IMR-90 (cell line): ENCODE data around the gene DENND1A. TPM values are rescaled to one million over a fixed set of nuclear protein-coding genes. Genes with fewer than 3 reads are reported as not detected.

Experiments
- ATAC-seq: fragments of 200-7000 bp; cut with Tn5 transposase; 2 replicates; pipeline ENCODE4 v1.9.1; 2020; ENCODE audit warnings: low read depth, mild to moderate bottlenecking, moderate library complexity
- BruUV-seq: library from RNA; stranded (reverse); fragments of 400-500 nt; replicated peaks from 2 replicates; lab custom pipeline; 2021; lab: Mats Ljungman, UMichigan
- CTCF ChIA-PET: fragments of 300-600 bp; formaldehyde crosslinking; extraction: SDS; loops from one replicate; lab custom pipeline; 2021; ENCODE audit warnings: antibody characterized with exemption; lab: Yijun Ruan, JAX
- POLR2A ChIA-PET: fragments of 300-600 bp; sonication (Branson Sonifier 250); formaldehyde crosslinking; loops from one replicate; lab custom pipeline; 2022; ENCODE audit warnings: antibody characterized with exemption; ENCODE audit not compliant: unreplicated experiment; lab: Charles Lee
- DNase-seq: peaks from one replicate; pipeline ENCODE4 v3.0.0; 2013
- H2AFZ ChIP-seq: replicated peaks from 2 replicates; pipeline ENCODE3; 2013; ENCODE audit warnings: low read length, mild to moderate bottlenecking; ENCODE audit not compliant: poor library complexity
- H2AK5ac ChIP-seq: 2 replicates; pipeline ENCODE4 v1.6.1; 2013; ENCODE audit warnings: low read depth, low read length, inconsistent platforms
- H2AK9ac ChIP-seq: replicated peaks from 2 replicates; pipeline ENCODE3; 2013; ENCODE audit warnings: mild to moderate bottlenecking, low read depth, low read length, moderate library complexity; ENCODE audit not compliant: poor library complexity
- H2BK120ac ChIP-seq: 2 replicates; pipeline ENCODE4 v1.6.1; 2013; ENCODE audit warnings: low read depth, low read length, inconsistent platforms
- H2BK15ac ChIP-seq: 3 replicates; pipeline ENCODE4 v1.6.1; 2013; ENCODE audit warnings: low read depth, low read length, inconsistent platforms
- H2BK20ac ChIP-seq: 2 replicates; pipeline ENCODE4 v1.6.1; 2013; ENCODE audit warnings: low read depth, mild to moderate bottlenecking, inconsistent platforms, low read length, moderate library complexity
- H2BK5ac ChIP-seq: 2 replicates; pipeline ENCODE4 v1.6.1; 2013; ENCODE audit warnings: mild to moderate bottlenecking, low read depth, low read length, inconsistent platforms; ENCODE audit not compliant: poor library complexity, severe bottlenecking
- H3K14ac ChIP-seq: replicated peaks from 2 replicates; pipeline ENCODE4 v1.6.1; 2013; ENCODE audit warnings: low read depth, low read length, inconsistent platforms
- H3K18ac ChIP-seq: 2 replicates; pipeline ENCODE4 v1.6.1; 2013; ENCODE audit warnings: low read depth, low read length, control low read depth
- H3K23ac ChIP-seq: 2 replicates; pipeline ENCODE4 v1.6.1; 2013; ENCODE audit warnings: low read depth, low read length, inconsistent platforms
- H3K27ac ChIP-seq: 2 replicates; pipeline ENCODE4 v1.5.1; 2013; ENCODE audit warnings: mild to moderate bottlenecking, control low read depth, low read length; ENCODE audit not compliant: insufficient read depth
- H3K27me3 ChIP-seq: 2 replicates; pipeline ENCODE4 v1.6.1; 2013; ENCODE audit warnings: low read length; ENCODE audit not compliant: control insufficient read depth, insufficient read depth
- H3K36me3 ChIP-seq: 2 replicates; pipeline ENCODE4 v1.6.1; 2013; ENCODE audit warnings: low read length, mixed read lengths; ENCODE audit not compliant: control insufficient read depth, insufficient read depth
- H3K4ac ChIP-seq: 2 replicates; pipeline ENCODE4 v1.6.1; 2013; ENCODE audit warnings: low read depth, low read length, inconsistent platforms
- H3K4me1 ChIP-seq: 2 replicates; pipeline ENCODE4 v1.6.1; 2013; ENCODE audit warnings: low read length, mixed read lengths; ENCODE audit not compliant: control insufficient read depth, insufficient read depth
- H3K4me2 ChIP-seq: 2 replicates; pipeline ENCODE4 v1.6.1; 2013; ENCODE audit warnings: low read depth, mild to moderate bottlenecking, control low read depth, low read length, moderate library complexity
- H3K4me3 ChIP-seq: 2 replicates; pipeline ENCODE4 v1.5.1; 2013; ENCODE audit warnings: low read depth, mild to moderate bottlenecking, control low read depth, low read length, moderate library complexity; ENCODE audit not compliant: insufficient read depth
- H3K56ac ChIP-seq: 2 replicates; pipeline ENCODE4 v1.6.1; 2013; ENCODE audit warnings: low read length, inconsistent platforms; ENCODE audit not compliant: insufficient read depth; ENCODE audit errors: extremely low read depth
- H3K79me1 ChIP-seq, 2 experiments: 2 replicates each; pipeline ENCODE4 v1.6.1; 2013; ENCODE audit warnings: low read length in 2 of 2, inconsistent platforms in 1 of 2, low read depth in 1 of 2
- H3K9ac ChIP-seq: 2 replicates; pipeline ENCODE4 v1.6.1; 2013; ENCODE audit warnings: low read depth, low read length, control low read depth
- H3K9me1 ChIP-seq: 2 replicates; pipeline ENCODE4 v1.6.1; 2013; ENCODE audit warnings: low read length, inconsistent platforms; ENCODE audit not compliant: insufficient read depth
- H3K9me3 ChIP-seq: 2 replicates; pipeline ENCODE4 v1.6.1; 2013; ENCODE audit warnings: low read length; ENCODE audit not compliant: control insufficient read depth, insufficient read depth
- H4K20me1 ChIP-seq: 2 replicates; pipeline ENCODE4 v1.6.1; 2013; ENCODE audit warnings: low read length, inconsistent platforms; ENCODE audit not compliant: insufficient read depth
- H4K5ac ChIP-seq: 2 replicates; pipeline ENCODE4 v1.6.1; 2013; ENCODE audit warnings: mild to moderate bottlenecking, low read depth, low read length, control low read depth
- H4K8ac ChIP-seq, 2 experiments: 2 replicates each; pipeline ENCODE4 v1.6.1; 2013; ENCODE audit warnings: low read depth in 2 of 2, low read length in 2 of 2, control low read depth in 1 of 2, inconsistent platforms in 1 of 2
- H4K91ac ChIP-seq: 2 replicates; pipeline ENCODE4 v1.6.1; 2013; ENCODE audit warnings: low read depth, low read length, inconsistent platforms; ENCODE audit not compliant: insufficient read depth
- BHLHE40 ChIP-seq: fragments of 150-350 bp; IDR thresholded peaks from 2 replicates; pipeline ENCODE4 v1.6.1; 2016; ENCODE audit warnings: mild to moderate bottlenecking, low read depth, low read length
- CEBPB ChIP-seq: IDR thresholded peaks from 2 replicates; pipeline ENCODE4 v1.6.1; 2012; ENCODE audit warnings: low read depth, low read length, improper control_type of control experiment
- CHD1 ChIP-seq: IDR thresholded peaks from 2 replicates; pipeline ENCODE4 v1.6.1; 2012; ENCODE audit warnings: low read depth, low read length, improper control_type of control experiment
- CTCF ChIP-seq: conservative IDR thresholded peaks from 2 replicates; pipeline ENCODE4 v1.5.1; 2012; ENCODE audit warnings: mild to moderate bottlenecking, low read depth, low read length, improper control_type of control experiment
- FOS ChIP-seq: fragments of 150-350 bp; IDR thresholded peaks from 2 replicates; pipeline ENCODE4 v1.6.1; 2016; ENCODE audit warnings: low read depth, low read length
- MAZ ChIP-seq: IDR thresholded peaks from 2 replicates; pipeline ENCODE4 v1.6.1; 2012; ENCODE audit warnings: low read depth, mild to moderate bottlenecking, low read length, improper control_type of control experiment, moderate library complexity, borderline replicate concordance
- MXI1 ChIP-seq: IDR thresholded peaks from 2 replicates; pipeline ENCODE4 v1.6.1; 2012; ENCODE audit warnings: low read depth, mild to moderate bottlenecking, low read length, moderate library complexity, borderline replicate concordance
- NFE2L2 ChIP-seq: fragments of 150-350 bp; IDR thresholded peaks from 2 replicates; pipeline ENCODE4 v1.6.1; 2016; ENCODE audit warnings: low read depth, mild to moderate bottlenecking, low read length
- POLR2A ChIP-seq: IDR thresholded peaks from 2 replicates; pipeline ENCODE4 v1.6.1; 2012; ENCODE audit warnings: mild to moderate bottlenecking, low read depth, low read length
- RCOR1 ChIP-seq: IDR thresholded peaks from 2 replicates; pipeline ENCODE4 v1.6.1; 2012; ENCODE audit warnings: mild to moderate bottlenecking, low read length, improper control_type of control experiment; ENCODE audit not compliant: insufficient replicate concordance
- RFX5 ChIP-seq: IDR thresholded peaks from 2 replicates; pipeline ENCODE4 v1.8.0; 2012; ENCODE audit warnings: low read depth, mild to moderate bottlenecking, low read length, moderate library complexity
- SMC3 ChIP-seq: fragments of 150-350 bp; IDR thresholded peaks from 2 replicates; pipeline ENCODE4 v1.6.1; 2016; ENCODE audit warnings: low read depth, mild to moderate bottlenecking, antibody characterized with exemption, low read length, moderate library complexity
- WGBS, 2 experiments: methylation state at CpG; one replicate each; pipeline versions ENCODE4 v1.1.5 to v1.1.7; 2013; ENCODE audit warnings: missing lambda C conversion rate in 2 of 2; ENCODE audit not compliant: insufficient read length in 1 of 2; ENCODE audit errors: extremely low coverage in 2 of 2; 5-methylcytosine and 5-hydroxymethylcytosine counted together
- dilution Hi-C: fragments of 300-500 bp; cut with HindIII; formaldehyde crosslinking; loops from one replicate; pipeline ENCODE4 v1.14.3; 2018; ENCODE audit warnings: low sequenced_read_pairs; ENCODE audit not compliant: unreplicated experiment
- in situ Hi-C: fragments of 300-500 bp; cut with MboI; formaldehyde crosslinking; loops from 3 replicates; pipeline ENCODE4 v1.14.3; 2019; ENCODE audit warnings: low sequenced_read_pairs, inconsistent platforms, mixed read lengths
- intact Hi-C: fragments of 100-400 bp; cut with micrococcal nuclease; formaldehyde crosslinking; loops from 2 replicates; pipeline ENCODE4 v1.10.0; 2022
- polyA plus RNA-seq, 3 experiments: library from polyadenylated mRNA; depleted of rRNA; stranded (reverse); fragments of >200 nt; gene quantifications; 2 replicates each; pipeline ENCODE4 v1.2.3, GENCODE V29; 2012; ENCODE audit warnings: low replicate concordance in 1 of 3
- total RNA-seq: library from RNA; depleted of rRNA; stranded (reverse); fragments of >200 nt; gene quantifications from 2 replicates; pipeline ENCODE4 v1.2.3, GENCODE V29; 2012
- TF ChIP-seq, protein P1 (sequence below): fragments of 150-350 bp; IDR thresholded peaks from 2 replicates; pipeline ENCODE4 v1.6.1; 2017; ENCODE audit warnings: mild to moderate bottlenecking, antibody characterized with exemption, low read length, low read depth
- TF ChIP-seq, protein P2 (sequence below): fragments of 150-350 bp; IDR thresholded peaks from 2 replicates; pipeline ENCODE4 v1.6.1; 2016; ENCODE audit warnings: low read depth, mild to moderate bottlenecking, low read length, moderate library complexity, borderline replicate concordance

DENND1A gene
- total and polyA plus RNA-seq, 2 of the 4 experiments (the other 2 are of a cell fraction): 21.4 to 27.6 TPM

DNA sequence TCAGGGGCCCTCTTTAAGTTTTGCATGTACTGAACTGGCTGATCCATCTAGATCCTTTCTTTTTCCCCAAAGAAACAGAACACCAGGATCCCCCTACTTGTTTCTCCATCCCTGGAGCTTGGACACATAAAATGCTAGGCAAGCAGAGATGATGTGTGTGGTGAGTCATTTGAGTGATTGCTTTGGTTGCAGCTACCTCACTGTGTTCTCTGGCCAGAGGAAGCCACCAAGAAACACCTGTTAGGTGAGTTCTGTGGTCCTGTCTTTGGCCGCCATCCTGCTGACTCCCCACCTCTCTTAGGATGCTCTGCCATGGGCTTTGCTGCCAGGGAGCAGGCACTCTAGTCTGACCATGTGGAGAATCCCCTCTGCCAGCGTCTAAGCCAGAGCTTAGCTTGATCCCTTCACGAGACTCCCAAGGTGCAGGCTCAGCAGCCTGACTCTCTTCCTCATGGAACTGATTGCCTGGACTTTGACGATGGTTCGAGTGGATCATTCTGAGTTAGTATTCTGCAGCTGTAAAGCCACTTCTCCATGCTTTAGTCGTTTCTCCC lies 27.3 kb upstream of the DENND1A start:
- H2BK5ac ChIP-seq: no peak overlapping the region
- H3K4me2 ChIP-seq: no peak overlapping the region
- intact Hi-C loops (no loop called here), dilution Hi-C loops (no loop called here), in situ Hi-C loops (no loop called here)
- no peak overlapping the region for H2AK5ac ChIP-seq
- no peak overlapping the region for H3K56ac ChIP-seq
- no peaks in the 10 kb centered on the region for H3K9me1 ChIP-seq
- no peak overlapping the region for H4K5ac ChIP-seq
- H3K79me1 ChIP-seq: no peaks in the 10 kb centered on the region
- ChIA-PET POLR2A (no interaction called here), CTCF (no interaction called here)
- TF ChIP-seq FOS (no peak), CEBPB (no peak), MAZ (no peak), BHLHE40 (no peak), CHD1 (no peak), SMC3 (no peak), NFE2L2 (no peak), POLR2A (no peak), CTCF (no peak), MXI1 (no peak), RCOR1 (no peak), RFX5 (no peak)
- TF ChIP-seq, protein P1, sequence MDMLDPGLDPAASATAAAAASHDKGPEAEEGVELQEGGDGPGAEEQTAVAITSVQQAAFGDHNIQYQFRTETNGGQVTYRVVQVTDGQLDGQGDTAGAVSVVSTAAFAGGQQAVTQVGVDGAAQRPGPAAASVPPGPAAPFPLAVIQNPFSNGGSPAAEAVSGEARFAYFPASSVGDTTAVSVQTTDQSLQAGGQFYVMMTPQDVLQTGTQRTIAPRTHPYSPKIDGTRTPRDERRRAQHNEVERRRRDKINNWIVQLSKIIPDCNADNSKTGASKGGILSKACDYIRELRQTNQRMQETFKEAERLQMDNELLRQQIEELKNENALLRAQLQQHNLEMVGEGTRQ: no peak
- TF ChIP-seq, protein P2, sequence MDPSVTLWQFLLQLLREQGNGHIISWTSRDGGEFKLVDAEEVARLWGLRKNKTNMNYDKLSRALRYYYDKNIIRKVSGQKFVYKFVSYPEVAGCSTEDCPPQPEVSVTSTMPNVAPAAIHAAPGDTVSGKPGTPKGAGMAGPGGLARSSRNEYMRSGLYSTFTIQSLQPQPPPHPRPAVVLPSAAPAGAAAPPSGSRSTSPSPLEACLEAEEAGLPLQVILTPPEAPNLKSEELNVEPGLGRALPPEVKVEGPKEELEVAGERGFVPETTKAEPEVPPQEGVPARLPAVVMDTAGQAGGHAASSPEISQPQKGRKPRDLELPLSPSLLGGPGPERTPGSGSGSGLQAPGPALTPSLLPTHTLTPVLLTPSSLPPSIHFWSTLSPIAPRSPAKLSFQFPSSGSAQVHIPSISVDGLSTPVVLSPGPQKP: no peak
- no peak overlapping the region for H3K14ac ChIP-seq
- H3K4ac ChIP-seq: no peak overlapping the region
- no TSS peak for BruUV-seq
- no peak overlapping the region for H2BK20ac ChIP-seq
- no peaks in the 10 kb centered on the region for H3K36me3 ChIP-seq
- no peak for ATAC-seq
- no peak overlapping the region for H2AFZ ChIP-seq
- peaks cover 46% of the 10 kb centered on the region for H3K27me3 ChIP-seq
- H4K8ac ChIP-seq: no peak overlapping the region
- WGBS, 2 experiments: 71% methylated on average over 4 of the region's 6 CpGs; no CpG with 5 or more reads in 1 of the 2 experiments
- no peak overlapping the region for H2AK9ac ChIP-seq
- no peak overlapping the region for H4K91ac ChIP-seq
- DNase-seq: no peak
- H3K9ac ChIP-seq: no peak overlapping the region
- no peak overlapping the region for H2BK120ac ChIP-seq
- H3K23ac ChIP-seq: no peak overlapping the region
- peaks cover 7% of the 10 kb centered on the region for H3K9me3 ChIP-seq
- no peak overlapping the region for H3K4me3 ChIP-seq
- peaks cover 3% of the 10 kb centered on the region; the same call in 1 of the 2 replicates for H3K4me1 ChIP-seq
- no peak overlapping the region for H2BK15ac ChIP-seq
- H4K20me1 ChIP-seq: no peaks in the 10 kb centered on the region
- no peak overlapping the region for H3K27ac ChIP-seq
- no peak overlapping the region for H3K18ac ChIP-seq
